Muscle layer of duodenum (tissue), 2 donors: ENCODE measurements around the gene CD7.

Experiments used
- H3K27ac ChIP-seq: one replicate; pipeline ENCODE4 v1.7.0; 2013; ENCODE audit warnings: mild to moderate bottlenecking, low read length
- H3K27me3 ChIP-seq: one replicate; pipeline ENCODE4 v1.7.0; 2013; ENCODE audit warnings: low read depth, mild to moderate bottlenecking, control low read depth, low read length
- H3K36me3 ChIP-seq, 2 donors: one replicate each; pipeline ENCODE4 v1.7.0; 2013; ENCODE audit warnings: low read length in 2 of 2, control low read depth in 1 of 2, mild to moderate bottlenecking in 1 of 2; ENCODE audit not compliant: insufficient read depth in 2 of 2, control insufficient read depth in 1 of 2
- H3K4me1 ChIP-seq, 2 donors: one replicate each; pipeline ENCODE4 v1.7.0; 2013; ENCODE audit warnings: low read length in 2 of 2, mild to moderate bottlenecking in 2 of 2, control low read depth in 1 of 2, moderate library complexity in 1 of 2; ENCODE audit not compliant: insufficient read depth in 2 of 2, control insufficient read depth in 1 of 2
- H3K4me3 ChIP-seq, 2 donors: one replicate each; pipeline ENCODE4 v1.7.0; 2013; ENCODE audit warnings: low read length in 2 of 2, low read depth in 1 of 2, mild to moderate bottlenecking in 1 of 2
- H3K9me3 ChIP-seq, 2 donors: one replicate each; pipeline ENCODE4 v1.7.0; 2013; ENCODE audit warnings: low read length in 2 of 2, control low read depth in 1 of 2, mild to moderate bottlenecking in 1 of 2; ENCODE audit not compliant: control insufficient read depth in 1 of 2
- donor health status: healthy.

Gene CD7

DNA sequence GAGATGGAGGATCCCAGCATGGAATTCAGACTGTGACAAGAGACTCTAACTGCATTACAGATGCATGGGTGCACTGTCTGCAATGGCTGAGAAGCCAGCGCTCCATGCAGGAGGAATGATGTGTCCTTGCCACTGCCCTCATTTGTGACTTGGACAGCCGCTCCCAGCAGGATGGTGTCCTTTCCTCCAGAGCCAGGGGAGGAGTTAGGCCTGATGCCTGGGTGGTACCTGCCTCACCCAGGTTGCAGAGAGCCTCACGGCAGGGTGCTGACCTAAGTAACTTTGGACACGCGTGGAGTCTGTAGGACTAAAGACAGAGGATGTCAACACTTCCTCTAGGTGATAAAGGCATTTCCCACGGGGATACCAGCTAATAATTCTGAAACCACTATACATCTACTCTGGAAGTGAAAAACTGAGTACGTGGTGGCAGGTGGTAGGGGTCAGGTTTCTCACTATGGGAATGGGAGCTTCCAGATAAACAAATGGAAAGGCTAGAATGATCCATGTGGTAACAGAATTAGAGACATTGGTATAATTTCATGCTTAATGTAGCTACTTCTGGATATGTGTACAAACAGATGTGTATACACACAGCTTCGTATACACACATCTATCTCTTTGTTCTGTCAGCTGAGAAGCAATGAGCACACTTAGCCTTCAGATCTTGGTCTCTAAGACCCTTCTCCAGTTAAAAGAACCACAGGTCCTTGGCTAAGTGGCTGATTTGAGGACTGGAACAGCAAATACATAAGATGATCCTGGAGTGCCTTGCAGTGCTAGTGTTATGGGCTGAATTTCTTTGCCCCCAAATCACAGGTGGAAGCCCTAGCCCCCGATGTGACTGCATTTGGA lies 30.2 kb downstream of the CD7 start:
- peak overlapping the region; percentile 50 for H3K27ac ChIP-seq
- no peaks in the 10 kb centered on the region for H3K36me3 ChIP-seq
- peaks cover 5 to 7% of the 10 kb centered on the region in 2 donors for H3K4me1 ChIP-seq
- no peak overlapping the region for H3K4me3 ChIP-seq
- no peaks in the 10 kb centered on the region for H3K9me3 ChIP-seq
- H3K27me3 ChIP-seq, result no peaks in the 10 kb centered on the region

DNA sequence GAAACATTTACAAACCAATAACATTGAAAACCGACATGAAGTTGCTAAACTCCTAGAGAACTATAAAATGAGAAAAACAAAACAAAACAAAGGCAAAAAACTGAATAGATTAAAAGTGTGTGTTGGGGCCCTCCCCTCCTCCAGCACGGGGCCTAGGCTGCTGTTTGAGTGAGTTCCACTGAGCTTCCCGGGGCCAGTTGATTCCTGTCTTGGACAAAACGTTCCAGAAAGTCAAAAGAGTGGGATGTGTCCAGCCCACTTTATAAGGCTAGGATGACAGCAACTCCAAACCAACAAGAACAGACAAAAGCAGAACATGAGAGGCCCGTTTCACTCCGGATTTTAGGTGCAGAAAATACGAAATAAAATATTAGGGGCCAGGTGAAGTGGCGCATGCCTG lies 32.3 kb downstream of the CD7 start:
- no peaks in the 10 kb centered on the region for H3K36me3 ChIP-seq
- peaks cover 5 to 7% of the 10 kb centered on the region in 2 donors for H3K4me1 ChIP-seq
- H3K4me3 ChIP-seq, result no peak overlapping the region
- H3K27me3 ChIP-seq, result no peaks in the 10 kb centered on the region
- no peak overlapping the region for H3K27ac ChIP-seq
- H3K9me3 ChIP-seq, result no peaks in the 10 kb centered on the region

DNA sequence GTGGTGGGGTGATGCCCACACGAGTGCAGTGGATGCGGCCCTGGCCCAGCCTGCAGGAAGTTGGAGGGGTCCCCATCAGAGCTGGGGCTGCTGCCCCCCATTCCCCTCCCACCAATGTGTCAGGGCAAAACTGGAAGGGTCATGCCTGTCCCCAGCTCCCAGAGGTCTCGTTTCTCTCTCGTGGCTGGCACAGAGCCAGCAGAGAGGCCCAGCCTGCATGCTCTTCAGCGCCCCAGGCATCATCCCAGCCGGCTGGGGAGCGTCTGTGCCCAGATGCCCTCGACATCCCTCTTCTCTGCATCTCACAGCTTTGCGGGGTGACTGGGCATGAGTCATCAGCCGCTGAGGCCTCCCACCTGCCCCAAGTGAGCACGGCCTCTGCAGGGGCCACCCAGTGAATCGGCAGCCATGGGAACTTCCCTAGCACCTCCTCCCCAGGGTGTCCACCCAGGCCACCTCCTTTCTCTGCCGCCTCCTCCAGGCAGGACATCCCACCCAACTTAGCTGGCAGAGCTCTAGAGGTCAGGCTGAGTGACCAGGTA lies 34.1 kb downstream of the CD7 start:
- no peak overlapping the region for H3K4me3 ChIP-seq
- no peaks in the 10 kb centered on the region for H3K9me3 ChIP-seq
- H3K27ac ChIP-seq, result no peak overlapping the region
- peaks cover 0 to under 1% of the 10 kb centered on the region in 2 donors for H3K36me3 ChIP-seq
- H3K27me3 ChIP-seq, result no peaks in the 10 kb centered on the region
- peaks cover 0 to 7% of the 10 kb centered on the region in 2 donors for H3K4me1 ChIP-seq

DNA sequence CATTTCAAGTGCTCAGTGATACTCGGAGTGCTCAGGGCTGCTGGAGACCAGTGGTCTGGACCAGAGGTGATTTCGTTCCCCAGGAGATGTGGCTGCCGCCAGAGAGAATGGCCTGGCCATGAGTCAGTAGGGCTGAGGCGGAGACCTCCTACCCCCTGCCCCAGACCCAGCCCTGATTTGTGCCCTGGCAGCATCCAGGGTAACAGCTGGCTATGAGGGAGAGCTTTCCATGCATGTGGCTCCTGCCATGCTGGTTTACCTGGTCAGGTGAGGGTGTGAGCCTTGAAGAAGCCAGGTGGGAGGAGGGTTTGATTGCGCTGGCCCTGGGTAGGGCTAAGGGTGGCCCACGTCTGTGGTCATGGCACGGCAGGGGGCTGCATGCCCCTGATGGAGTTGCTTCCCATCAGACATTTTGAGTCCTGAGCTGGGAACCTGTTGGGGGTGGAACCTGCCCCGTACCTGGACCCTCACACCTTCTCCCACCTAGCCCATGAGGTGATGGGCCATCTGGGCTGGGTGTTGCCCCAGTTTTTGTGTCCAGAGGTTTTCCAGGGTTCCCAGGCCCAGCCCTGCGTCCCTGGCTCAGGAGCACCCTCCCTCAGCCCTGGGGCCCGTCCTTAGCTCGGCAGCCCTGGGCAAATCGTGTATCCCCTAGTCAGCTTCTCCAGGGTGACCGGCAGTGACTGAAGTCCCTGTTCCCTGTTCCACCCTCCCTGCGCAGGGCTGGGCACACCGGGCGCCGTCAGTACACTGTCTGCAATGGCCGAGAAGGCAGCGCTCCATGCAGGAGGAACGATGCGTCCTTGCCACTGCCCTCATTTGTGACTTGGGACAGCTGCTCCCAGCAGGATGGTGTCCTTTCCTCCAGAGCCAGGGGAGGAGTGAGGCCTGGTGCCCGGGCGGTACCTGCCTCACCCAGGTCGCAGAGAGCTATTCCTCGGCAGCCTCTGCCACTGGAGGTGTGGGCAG lies 34.9 kb downstream of the CD7 start:
- H3K27ac ChIP-seq, result no peak overlapping the region

DNA sequence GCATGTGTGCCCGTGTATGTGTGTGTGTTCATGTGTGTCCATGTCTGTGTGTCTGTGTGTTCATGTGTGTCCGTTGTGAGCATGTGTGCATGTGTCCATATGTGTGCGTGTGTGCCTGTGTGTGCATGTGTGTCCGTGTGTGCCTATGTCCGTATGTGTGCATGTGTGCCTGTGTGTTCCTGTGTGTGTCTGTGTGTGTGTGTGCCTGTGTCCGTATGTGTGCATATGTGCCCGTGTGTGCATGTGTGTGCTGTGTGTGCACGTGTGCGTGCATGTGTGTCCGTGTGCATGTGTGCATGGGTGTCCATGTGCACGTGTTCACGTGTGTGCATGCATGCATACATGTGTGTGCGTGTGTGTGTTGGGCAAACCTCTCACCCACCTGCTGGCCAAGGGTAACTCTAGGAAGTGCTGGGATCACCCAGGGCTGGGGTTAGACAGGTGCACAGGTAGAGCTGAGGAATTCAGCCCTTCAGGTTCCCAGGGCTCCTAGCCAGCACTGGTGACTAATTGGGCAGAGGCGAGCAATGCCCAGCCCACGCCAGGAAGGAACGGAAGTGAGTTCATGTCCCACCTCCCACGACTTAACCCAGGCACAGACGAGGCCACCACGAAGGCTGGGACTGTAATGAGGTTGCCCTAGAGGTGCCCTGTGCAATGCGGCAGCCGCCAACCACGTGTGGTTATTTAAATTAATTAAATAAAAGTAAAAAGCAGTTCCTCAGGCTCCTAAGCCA lies 35.7 kb downstream of the CD7 start:
- H3K4me3 ChIP-seq, result no peak overlapping the region
- H3K4me1 ChIP-seq, result peaks cover 0 to 7% of the 10 kb centered on the region in 2 donors
- no peak overlapping the region for H3K27ac ChIP-seq

More for the DNA sequence above, 34.9 kb downstream of the CD7 start:
- peaks cover 0 to 6% of the 10 kb centered on the region in 2 donors for H3K36me3 ChIP-seq
- H3K9me3 ChIP-seq, result no peaks in the 10 kb centered on the region
- peaks cover 0 to 7% of the 10 kb centered on the region in 2 donors for H3K4me1 ChIP-seq
- no peak overlapping the region for H3K4me3 ChIP-seq
- H3K27me3 ChIP-seq, result no peaks in the 10 kb centered on the region

DNA sequence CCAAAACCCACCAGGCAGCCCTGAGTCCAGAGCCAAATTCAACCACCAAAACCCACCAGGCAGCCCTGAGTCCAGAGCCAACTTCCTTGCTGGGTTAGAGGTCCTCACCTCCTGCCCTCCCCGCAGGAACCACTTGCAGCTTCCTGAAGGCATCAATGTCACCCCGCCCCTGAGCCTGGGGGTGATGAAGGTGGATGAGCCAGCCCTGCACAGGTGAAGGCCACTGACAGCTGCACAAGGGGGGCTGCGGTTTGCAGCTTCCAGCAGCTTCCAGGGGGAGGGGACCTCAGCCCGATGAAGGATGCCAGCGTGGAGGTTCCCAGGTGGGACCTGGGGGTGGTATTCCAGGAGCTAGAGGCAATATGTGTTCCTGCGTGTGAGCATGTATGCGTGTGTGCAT lies 36.3 kb downstream of the CD7 start:
- no peaks in the 10 kb centered on the region for H3K9me3 ChIP-seq
- H3K27ac ChIP-seq, result no peak overlapping the region
- H3K27me3 ChIP-seq, result no peaks in the 10 kb centered on the region
- H3K4me1 ChIP-seq, result peaks cover 0 to 7% of the 10 kb centered on the region in 2 donors
- H3K4me3 ChIP-seq, result no peak overlapping the region
- H3K36me3 ChIP-seq, result peaks cover 0 to 6% of the 10 kb centered on the region in 2 donors

More for the DNA sequence above, 35.7 kb downstream of the CD7 start:
- peaks cover 0 to 6% of the 10 kb centered on the region in 2 donors for H3K36me3 ChIP-seq
- no peaks in the 10 kb centered on the region for H3K9me3 ChIP-seq
- H3K27me3 ChIP-seq, result no peaks in the 10 kb centered on the region

DNA sequence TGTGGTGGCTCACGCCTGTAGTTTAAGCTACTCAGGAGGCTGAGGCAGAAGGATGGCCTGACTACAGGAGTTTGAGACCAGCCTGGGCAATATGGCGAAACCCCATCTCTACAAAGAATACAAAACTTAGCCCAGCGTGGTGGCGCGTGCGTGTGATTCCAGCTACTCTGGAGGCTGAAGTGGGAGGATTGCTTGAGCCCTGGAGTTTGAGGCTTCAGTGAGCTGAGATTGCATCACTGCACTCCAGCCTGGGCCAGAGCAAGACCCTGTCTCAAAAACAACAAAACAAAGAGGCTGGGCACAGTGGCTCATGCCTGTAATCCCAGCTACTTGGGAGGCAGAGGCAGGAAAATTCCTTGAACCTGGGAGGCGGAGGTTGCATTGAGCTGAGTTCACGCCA lies 36.9 kb downstream of the CD7 start:
- Histone ChIP-seq H3K9me3 (no peaks in the 10 kb centered on the region), H3K36me3 (peaks cover 0 to 6% of the 10 kb centered on the region in 2 donors), H3K27me3 (no peaks in the 10 kb centered on the region), H3K27ac (no peak overlapping the region), H3K4me1 (peaks cover 0 to 7% of the 10 kb centered on the region in 2 donors), H3K4me3 (no peak overlapping the region)

DNA sequence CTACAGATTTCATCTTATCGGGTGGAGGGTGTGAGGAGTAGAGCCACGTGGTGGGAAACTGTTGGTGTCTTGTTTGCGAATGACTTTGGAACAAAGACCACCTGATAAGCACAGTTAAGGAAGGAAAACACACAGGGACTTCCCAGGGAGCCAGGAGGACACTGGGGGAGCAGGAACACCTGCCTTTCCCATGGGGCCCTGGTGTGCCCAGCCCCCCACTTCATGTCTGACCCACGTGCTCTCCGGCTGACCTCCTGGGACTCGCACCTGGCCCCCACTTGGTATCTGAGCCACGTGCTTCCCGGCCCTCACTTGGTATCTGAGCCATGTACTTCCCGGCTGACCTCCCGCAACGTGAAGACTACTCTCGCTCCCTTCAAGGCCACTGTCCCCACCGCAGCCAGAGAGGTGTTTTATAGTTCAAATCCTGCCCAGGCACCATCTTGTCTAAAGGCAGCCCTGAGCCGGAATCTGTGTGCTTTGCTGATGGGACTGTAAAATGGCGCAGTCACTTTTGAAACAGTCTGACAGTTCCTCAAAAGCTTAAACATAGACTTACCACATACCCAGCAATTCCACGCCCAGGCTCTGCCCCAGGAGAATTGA lies 38.5 kb downstream of the CD7 start:
- Histone ChIP-seq H3K4me3 (no peak overlapping the region), H3K36me3 (peaks cover 0 to 6% of the 10 kb centered on the region in 2 donors), H3K9me3 (no peaks in the 10 kb centered on the region), H3K27me3 (no peaks in the 10 kb centered on the region), H3K27ac (no peak overlapping the region), H3K4me1 (peaks cover 4 to 18% of the 10 kb centered on the region in 2 donors)

DNA sequence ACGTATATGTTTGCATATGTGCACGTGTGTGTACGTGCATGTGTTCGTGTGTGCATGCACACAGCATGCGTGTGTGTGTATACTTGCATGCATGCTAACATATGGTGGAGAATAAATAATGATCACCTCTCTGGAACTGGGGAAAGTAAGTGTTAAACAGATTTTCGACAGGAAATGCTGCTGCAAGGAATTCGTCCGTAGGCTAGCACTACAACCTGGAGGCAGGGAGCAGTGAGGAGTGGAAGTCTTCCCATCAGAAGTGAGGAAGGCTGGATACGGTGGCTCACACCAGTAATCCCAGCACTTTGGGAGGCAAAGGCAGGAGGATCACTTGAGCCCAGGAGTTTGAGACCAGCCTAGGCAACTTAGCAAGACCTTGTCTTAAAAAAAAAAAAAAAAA lies 39.1 kb downstream of the CD7 start:
- Histone ChIP-seq H3K4me1 (peaks cover 6 to 22% of the 10 kb centered on the region in 2 donors), H3K4me3 (no peak overlapping the region), H3K9me3 (no peaks in the 10 kb centered on the region), H3K27me3 (no peaks in the 10 kb centered on the region), H3K36me3 (peaks cover 0 to 6% of the 10 kb centered on the region in 2 donors), H3K27ac (no peak overlapping the region)

DNA sequence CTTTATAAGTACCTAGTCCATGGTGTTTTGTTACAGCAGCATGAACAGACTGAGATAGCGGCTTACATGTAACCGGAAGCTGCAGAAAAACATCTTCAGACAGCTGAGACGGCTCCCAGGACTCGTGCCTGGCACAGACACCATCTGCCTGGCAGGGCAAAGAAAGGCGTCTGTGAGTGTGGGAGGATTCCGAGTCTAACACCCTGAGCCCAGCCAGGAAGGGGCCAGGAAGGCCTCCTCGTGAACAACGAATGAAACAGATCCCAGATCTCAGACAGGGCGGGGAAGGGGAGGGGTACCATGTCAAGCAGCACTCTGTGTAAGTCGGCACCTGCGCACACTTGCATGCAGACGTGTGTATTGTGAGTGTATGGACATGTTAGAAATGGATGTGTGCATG lies 39.6 kb downstream of the CD7 start:
- Histone ChIP-seq H3K4me1 (peaks cover 6 to 17% of the 10 kb centered on the region in 2 donors), H3K36me3 (peaks cover 0 to 6% of the 10 kb centered on the region in 2 donors), H3K9me3 (no peaks in the 10 kb centered on the region), H3K4me3 (no peak overlapping the region), H3K27me3 (no peaks in the 10 kb centered on the region), H3K27ac (no peak overlapping the region)
